GM18868 (cell line): ENCODE results near the gene ABCB8.
"Not testable (repeated sequence)": the region's sequence is repeated elsewhere in the genome, so short reads cannot be mapped to it uniquely, and the experiment has no call there.

ENCODE experiments used
- ATAC-seq: cut with Tn5 transposase; IDR thresholded peaks from one replicate; pipeline ENCODE4 v1.9.1; 2021; ENCODE audit warnings: mild to moderate bottlenecking, moderate library complexity; ENCODE audit not compliant: unreplicated experiment

Gene ABCB8

GRCh38 chr7:151013733-151014497 is 14.3 kb upstream of the ABCB8 start:
- no peak for ATAC-seq

- ATAC-seq, result no peak
These were observed 13.3 kb upstream of the ABCB8 start for GRCh38 chr7:151014950-151015349.

DNA sequence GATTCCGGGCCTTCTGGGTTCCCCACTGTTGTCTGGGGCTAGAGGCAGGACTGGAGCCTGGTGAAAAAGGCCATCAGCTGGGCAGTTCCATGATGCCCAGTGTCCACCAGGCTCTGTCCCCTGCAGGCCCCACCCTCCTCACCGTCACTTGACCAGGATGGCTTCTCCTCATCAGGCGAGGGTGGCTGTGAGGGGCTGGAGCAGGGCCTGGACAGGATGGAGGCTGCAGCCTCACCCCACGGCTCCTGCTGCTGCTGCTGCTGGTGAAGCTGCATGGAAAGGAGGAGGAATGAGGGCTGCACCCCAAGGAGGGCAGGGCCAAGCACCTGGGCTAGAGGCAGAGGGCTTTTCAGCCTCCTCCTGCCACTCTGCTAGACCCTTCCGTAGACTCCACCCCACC is 12.3 kb upstream of the ABCB8 start:
- ATAC-seq, result no peak

DNA sequence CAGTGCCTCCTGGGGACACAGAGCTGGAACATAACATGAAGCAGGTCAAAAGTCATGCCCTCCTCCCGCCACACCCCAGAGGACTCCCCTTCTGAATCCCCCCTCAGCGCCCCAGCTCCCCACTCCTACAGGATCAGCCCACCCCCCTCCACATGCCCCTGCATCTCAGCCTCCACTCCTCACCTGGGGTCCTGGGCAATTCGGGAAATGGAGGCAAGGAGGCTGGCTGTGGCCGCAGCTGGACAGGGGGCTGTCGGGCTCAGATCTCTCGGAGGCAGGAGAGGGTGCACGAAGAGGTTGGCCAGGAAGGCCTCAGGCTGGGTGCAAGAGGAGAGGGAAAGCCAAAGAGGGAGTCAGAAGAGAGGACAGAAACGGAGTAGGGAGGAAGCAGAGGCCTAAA is 11.7 kb upstream of the ABCB8 start:
- ATAC-seq, result no peak

DNA sequence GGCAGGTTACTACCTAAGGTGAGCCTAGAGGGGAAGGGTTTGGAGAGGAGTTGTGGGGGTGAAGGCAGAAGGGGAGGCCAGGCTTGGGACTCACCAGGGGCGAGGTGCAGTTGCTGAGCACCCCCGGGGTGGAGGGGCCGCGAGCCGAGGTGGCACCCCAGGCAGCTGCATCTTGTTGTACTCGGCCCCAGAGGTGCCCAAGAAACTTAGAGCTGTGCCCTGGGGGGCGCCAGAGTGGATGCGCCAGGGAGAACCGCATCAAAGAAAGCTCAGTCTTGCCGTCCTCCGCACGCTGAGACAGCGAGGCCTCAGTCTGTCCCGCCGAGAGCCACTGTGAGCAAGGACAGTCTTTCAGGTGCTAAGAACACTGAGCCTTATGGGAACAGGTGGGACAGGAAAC is 11.3 kb upstream of the ABCB8 start:
- no peak for ATAC-seq

DNA sequence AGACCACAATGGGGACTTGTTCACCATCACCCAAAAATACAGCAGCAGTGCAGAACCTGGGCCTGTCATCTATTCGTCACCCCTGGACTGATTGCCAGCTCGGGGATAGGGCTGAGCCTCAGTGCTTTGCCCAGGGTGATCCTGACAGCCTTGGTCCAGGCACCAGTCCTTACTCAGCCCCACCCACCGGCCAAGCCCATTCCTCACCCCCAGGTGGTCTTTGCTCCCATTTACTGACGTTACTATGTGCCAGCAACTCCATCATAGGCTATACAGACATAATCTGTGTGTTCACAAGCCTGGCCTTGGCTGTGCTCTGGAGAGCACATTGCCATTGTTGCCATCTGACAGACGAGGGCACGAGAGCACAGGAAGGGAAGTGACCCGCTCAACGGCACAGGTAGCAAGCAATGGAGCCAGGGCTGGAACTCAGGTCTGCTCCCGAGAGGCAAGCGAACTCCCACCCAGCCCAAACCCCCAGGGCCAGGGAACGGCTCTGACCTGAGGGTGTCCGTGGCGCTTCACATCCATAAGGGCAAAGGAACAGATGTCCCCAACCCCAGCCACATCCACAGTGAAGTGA is 10.8 kb upstream of the ABCB8 start:
- ATAC-seq, result no peak

GRCh38 chr7:151017953-151018420 is 10.3 kb upstream of the ABCB8 start:
- peak; percentile 78 for ATAC-seq

DNA sequence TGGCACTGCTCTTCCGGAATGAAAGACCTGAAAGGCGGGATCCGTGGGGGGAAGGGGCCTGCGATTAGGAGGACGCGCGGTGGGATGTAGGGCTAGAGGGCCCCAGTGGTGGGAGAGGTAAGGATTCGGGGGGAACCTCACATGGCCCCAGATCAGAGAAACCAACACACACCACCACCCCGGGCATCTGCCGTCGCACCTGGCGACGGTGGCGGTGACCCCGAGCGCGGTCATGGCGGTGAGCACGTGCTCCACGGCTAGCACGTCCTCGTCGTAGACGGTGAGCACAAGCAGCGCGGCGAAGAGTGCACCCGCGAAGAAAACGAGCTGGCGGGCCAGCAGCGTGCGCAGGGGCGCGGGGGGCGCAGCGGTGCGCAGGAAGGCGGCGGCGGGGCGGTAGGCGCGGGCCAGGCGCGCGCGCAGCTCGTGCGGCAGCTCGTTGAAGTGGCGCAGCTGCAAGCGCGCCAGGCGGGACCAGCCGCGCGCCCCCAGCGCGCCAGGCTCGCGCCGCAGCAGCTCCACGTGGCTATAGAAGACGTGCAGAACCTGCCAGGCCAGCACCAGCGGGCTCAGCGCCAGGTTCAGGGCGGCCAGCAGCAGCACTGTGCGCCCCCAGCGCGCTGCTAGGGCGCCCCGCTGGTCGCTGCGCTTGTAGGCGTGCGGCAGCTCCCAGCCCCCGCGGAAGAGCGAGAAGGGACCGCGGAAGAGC is 9.7 kb upstream of the ABCB8 start:
- ATAC-seq, result no peak

GRCh38 chr7:151019130-151019447 is 9.2 kb upstream of the ABCB8 start:
- ATAC-seq, result no peak

DNA sequence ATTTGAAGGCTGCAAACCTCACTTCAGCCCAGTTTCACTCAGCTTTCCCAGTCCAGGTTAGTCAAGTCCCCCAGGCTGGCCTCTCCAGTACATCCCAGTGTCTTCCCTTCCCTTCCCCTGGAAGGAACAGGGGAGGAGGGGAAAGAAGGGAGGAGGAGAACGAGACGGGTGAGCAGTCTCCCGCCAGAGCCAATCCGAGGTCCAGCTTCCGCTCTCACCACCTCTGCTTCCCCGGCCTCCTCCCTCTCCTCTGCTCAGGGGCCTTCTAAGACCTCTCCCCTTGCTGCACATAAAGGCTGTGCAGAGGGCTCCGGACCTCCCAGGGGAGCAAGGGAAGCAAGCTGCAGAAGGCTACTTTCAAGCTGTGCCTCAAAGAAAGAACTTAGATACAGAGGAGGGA is 8.0 kb upstream of the ABCB8 start:
- ATAC-seq, result no peak

GRCh38 chr7:151023232-151023631 is 5.0 kb upstream of the ABCB8 start:
- ATAC-seq, result no peak

DNA sequence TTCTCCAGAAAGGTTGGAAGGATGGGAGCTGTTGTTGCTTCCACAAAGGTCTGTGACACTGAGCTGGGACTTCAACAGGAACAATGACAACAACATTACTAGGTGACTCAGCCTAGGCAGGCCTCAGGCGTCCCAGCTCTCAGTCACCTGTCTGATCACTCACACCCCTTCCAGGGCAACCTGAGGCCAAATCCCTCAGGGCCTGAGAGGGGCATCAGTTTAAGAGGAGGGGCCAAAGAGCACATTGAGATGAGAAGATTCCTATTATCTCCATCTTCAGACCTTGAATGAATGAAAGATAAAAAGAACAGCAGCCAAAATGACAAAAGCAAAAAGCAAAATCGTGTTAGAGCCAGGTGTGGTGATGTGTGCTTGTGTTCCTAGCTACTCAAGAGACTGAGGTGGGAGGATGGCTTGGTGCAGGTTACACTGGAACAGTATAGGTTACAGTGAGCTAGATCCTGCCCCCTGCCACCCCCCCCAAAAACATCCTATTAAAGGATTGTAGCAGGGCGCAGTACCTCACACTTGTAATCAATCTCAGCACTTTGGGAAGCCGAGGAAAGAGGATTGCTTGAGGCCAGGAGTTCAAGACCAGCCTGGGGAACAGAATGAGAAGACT is 3.7 kb upstream of the ABCB8 start, which contains the start of gene ATG9B:
TSS of gene ATG9B (minus strand) at position 60 of the 622 bp plus-strand sequence. CDS start 71 bp downstream, outside the sequence.
- ATAC-seq, result no peak

GRCh38 chr7:151025924-151026671 is 2.2 kb upstream of the ABCB8 start:
- no peak for ATAC-seq

- ATAC-seq, result not testable (repeated sequence)
These were observed 1.2 kb upstream of the ABCB8 start for GRCh38 chr7:151026771-151027727.

DNA sequence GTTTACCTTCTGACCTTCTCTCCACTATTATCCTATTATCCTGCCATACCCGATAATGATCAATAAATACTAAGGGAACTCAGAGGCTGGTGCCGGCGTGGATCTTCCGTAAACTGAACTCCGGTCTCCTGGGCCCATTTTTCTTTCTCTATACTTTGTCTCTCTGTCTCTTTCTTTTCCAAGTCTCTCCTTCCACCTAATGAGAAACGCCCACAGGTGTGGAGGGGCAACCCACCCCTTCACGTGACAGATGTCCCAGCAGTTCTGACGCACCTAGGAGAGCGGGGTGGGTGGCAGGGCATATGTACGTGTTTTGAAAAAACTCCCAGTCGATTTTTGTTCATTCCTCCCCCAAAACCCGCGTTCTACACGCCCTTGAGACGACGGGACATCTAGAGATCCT is 521 bp upstream of the ABCB8 start:
- ATAC-seq, result not testable (repeated sequence)

DNA sequence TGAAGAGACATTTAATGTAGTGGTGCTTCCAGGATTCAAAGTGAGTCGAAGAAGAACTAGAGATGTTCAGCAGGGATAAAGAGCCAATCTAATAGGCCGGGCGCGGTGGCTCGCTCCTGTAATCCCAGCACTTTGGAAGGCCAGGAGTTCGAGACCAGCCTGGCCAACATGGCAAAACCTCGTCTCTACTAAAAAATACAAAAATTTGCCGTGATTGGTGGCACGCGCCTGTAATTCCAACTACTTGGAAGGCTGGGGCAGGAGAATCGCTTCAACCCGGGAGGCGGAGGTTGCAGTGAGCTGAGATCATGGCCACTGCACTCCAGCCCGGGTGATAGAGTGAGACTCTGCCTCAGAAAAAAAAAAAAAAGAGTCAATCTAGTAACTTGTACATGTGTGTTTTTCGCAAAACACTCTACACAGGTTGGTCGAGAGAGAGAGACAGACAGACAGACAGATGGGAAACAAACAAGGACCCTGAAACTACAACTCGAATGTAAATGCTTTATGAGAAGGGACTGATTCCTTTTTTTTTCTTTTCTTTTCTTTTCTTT is 775 bp downstream of the ABCB8 start:
- no peak for ATAC-seq

DNA sequence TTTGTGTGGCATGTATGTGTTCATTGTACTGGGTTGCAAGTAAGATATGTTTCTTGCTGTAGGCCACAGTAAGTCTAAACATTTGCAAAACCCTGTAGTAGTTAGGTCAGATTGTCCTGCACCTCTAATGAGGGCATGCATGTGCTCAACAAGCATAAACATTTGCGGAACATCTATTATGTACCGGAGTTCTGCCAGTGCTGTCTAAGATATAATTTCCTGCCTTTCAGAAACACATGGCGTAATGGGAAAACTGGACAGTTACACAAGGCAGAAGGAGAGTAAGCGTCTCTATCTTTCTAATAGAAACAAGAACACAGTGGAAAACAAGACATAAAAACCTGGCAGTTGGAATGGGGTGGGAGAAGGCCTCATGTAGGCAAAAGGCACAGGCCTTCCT is 2.8 kb downstream of the ABCB8 start:
- ATAC-seq, result no peak

DNA sequence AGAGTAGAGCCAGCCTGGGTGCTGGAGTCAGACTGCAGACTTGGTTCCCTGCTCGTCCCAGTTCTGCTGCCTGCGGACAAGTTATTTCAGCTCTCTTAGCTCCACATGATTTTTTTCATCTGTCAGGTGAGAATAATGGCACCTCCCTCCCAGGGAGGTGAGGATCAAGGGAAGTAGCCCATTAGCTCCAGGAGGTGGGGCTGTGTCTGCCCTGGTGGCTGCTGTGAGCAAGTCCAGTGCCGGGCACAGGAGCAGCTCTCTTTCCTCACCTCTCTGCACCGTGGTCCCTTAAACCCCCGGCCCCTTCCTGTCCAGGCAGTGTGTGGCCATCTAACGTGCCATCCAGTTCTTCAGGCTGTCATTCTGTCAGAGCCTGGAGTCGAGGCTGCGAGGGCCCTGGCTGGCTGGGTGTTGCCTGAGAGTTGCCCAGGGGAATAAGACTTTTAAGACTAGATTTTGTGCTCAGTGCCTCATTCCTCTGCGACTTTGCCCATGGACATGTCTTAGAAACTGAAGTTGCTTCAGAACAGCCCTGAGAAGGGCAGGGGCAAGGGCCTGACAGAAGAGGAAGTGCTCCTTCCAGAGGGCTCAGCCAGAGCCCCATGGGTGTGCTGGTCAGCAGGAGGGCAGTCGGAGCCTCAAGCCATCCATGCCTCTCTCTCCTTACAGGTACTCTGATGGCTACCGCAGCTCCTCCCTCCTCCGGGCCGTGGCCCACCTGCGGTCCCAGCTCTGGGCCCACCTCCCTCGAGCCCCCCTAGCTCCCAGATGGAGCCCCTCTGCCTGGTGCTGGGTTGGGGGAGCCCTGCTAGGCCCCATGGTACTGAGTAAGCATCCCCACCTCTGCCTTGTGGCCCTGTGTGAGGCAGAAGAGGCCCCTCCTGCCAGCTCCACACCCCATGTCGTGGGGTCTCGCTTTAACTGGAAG is 5.0 kb downstream of the ABCB8 start:
- no peak for ATAC-seq
